A549 treated with Hydrocortisone at 1 μM for 4 hours (cell line): Measurements from ENCODE around the gene TFAP2C. TPM values are rescaled to one million over a fixed set of nuclear protein-coding genes. Genes with fewer than 3 reads are reported as not detected.

ENCODE experiments used
- total RNA-seq: library from RNA; stranded (reverse); fragments of 200-300 nt; extraction: Qiagen RNA extraction; gene quantifications from 5 replicates; pipeline ENCODE4 v1.2.3, GENCODE V29; 2022

Gene TFAP2C
- 11.2 to 14.7 TPM (median 13.3 TPM) in 5 replicates for total RNA-seq

DNA sequence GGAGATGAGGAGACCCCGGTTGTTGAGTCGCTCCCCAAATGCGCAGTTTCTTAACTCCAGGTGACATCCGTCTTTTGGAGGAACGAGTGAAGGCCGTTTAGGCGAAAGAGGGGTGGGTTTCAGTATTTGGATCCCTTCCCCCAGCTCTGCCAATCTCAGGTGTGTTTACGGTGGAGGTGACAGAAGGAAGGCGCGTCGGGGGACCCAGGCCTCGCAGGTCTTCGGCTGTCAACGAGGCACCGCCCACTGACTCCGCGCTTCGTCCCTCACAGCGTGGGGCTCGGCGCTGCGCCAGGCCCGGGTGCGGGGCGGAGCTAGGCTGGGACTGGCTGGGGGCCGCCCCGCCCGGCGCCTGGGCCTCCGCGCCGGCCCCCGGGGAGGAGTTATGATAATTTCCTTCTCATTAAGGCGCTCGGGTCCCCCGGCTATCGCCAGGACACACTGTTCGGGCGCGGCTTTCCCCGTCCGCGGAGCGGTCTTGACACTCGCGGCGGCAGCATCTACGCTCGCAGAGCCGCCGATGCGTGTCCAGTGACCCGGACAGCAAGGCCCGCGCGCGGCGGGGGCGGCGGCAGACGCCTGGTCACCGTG, at the start of gene TFAP2C:
TFAP2C (plus strand) TSS at position 434 of the 591 bp plus-strand sequence. CDS start 239 bp downstream, outside the sequence.

Other genes with a start within 250 kb of the TFAP2C start
- gene AURKA, start 237.1 kb upstream of the TFAP2C start, total RNA-seq = 90.2 to 110 TPM (median 101 TPM) in 5 replicates
- 35.9 to 39.9 TPM (median 38.4 TPM) in 5 replicates for gene CSTF1, start 236.7 kb upstream of the TFAP2C start, total RNA-seq
- gene CASS4, start 217.0 kb upstream of the TFAP2C start, total RNA-seq = 0.02 to 0.12 TPM in 2 of 5 replicates, not detected in the others
- gene RTF2, start 160.7 kb upstream of the TFAP2C start, total RNA-seq = 79.2 to 101 TPM (median 93.7 TPM) in 5 replicates
- gene FAM209A, start 104.6 kb upstream of the TFAP2C start, total RNA-seq = 0.21 to 0.52 TPM (median 0.30 TPM) in 5 replicates
- gene FAM209B, start 96.1 kb upstream of the TFAP2C start, total RNA-seq = 0.32 to 0.92 TPM (median 0.60 TPM) in 4 of 5 replicates, not detected in the other